ENCODE measurements around the gene DAD1. TPM values are rescaled to one million over a fixed set of nuclear protein-coding genes. Genes with fewer than 3 reads are reported as not detected.
"Not testable (repeated sequence)": the region's sequence is repeated elsewhere in the genome, so short reads cannot be mapped to it uniquely, and the experiment has no call there.

The DAD1 gene
- total RNA-seq, 2 donors from 2014 or later = 176 to 193 TPM

DNA sequence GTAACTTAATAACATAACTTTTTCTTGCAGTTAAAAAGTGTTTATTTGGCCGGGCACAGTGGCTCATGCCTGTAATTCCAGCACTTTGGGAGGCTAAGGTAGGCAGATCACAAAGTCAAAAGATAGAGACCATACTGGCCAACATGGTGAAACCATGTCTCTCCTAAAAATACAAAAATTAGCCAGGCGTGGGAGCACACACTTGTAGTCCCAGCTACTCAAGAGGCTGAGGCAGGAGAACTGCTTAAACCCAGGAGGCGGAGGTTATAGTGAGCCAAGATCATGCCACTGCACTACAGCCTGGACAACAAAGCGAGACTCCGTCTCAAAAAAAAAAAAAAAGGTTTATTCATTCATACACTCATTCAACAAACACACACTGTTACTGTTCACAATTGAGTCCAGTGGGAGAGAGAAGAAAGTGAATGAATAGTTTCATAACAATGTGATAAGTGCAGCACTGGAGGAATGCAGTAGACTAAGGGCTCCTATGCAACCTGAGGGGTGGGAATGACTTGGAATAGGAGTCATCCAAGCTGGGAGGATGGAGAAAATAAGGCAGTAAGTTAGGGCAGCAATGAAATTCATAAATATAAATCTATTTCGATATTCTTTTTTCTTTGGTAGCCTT lies 19.8 kb downstream of the DAD1 start:
- Histone ChIP-seq H3K9ac (ENCODE audit: extremely low read depth, low read length, poor library complexity, severe bottlenecking) (no peak overlapping the region), H3K27ac (ENCODE audit: low read depth, low read length) (no peak overlapping the region), H3K4me1 (ENCODE audit: control insufficient read depth, insufficient read depth, low read length) (no peaks in the 10 kb centered on the region), H3K4me3 (ENCODE audit: low read length) (no peak overlapping the region), H3K36me3 (ENCODE audit: control insufficient read depth, insufficient read depth, low read length) (peaks cover 89% of the 10 kb centered on the region), H3K9me3 (ENCODE audit: control insufficient read depth, low read length) (no peaks in the 10 kb centered on the region), H3K27me3 (ENCODE audit: control insufficient read depth, insufficient read depth, low read length, poor library complexity, severe bottlenecking) (no peaks in the 10 kb centered on the region)
- TF ChIP-seq, protein P1, sequence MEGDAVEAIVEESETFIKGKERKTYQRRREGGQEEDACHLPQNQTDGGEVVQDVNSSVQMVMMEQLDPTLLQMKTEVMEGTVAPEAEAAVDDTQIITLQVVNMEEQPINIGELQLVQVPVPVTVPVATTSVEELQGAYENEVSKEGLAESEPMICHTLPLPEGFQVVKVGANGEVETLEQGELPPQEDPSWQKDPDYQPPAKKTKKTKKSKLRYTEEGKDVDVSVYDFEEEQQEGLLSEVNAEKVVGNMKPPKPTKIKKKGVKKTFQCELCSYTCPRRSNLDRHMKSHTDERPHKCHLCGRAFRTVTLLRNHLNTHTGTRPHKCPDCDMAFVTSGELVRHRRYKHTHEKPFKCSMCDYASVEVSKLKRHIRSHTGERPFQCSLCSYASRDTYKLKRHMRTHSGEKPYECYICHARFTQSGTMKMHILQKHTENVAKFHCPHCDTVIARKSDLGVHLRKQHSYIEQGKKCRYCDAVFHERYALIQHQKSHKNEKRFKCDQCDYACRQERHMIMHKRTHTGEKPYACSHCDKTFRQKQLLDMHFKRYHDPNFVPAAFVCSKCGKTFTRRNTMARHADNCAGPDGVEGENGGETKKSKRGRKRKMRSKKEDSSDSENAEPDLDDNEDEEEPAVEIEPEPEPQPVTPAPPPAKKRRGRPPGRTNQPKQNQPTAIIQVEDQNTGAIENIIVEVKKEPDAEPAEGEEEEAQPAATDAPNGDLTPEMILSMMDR (conservative IDR thresholded peaks at IDR 0.05) = no peak
- H3K4me1 Mint-ChIP-seq = peaks cover 33% of the 10 kb centered on the region
- H3K9me3 Mint-ChIP-seq = no peaks in the 10 kb centered on the region
- 75 to 91% methylated on average over 1 to 6 of the region's 6 CpGs for whole genome bisulfite sequencing, 2 experiments (ENCODE audit: insufficient coverage in 1 of 2, insufficient read length in 1 of 2)
- no peak overlapping the region for H3K4me3 Mint-ChIP-seq
- no peaks in the 10 kb centered on the region for H3K27me3 Mint-ChIP-seq (ENCODE audit: insufficient read depth)
- H3K36me3 Mint-ChIP-seq (ENCODE audit: low read depth) = peaks cover 75% of the 10 kb centered on the region
- DNase-seq = no peak
- H3K27ac Mint-ChIP-seq = no peak overlapping the region

DNA sequence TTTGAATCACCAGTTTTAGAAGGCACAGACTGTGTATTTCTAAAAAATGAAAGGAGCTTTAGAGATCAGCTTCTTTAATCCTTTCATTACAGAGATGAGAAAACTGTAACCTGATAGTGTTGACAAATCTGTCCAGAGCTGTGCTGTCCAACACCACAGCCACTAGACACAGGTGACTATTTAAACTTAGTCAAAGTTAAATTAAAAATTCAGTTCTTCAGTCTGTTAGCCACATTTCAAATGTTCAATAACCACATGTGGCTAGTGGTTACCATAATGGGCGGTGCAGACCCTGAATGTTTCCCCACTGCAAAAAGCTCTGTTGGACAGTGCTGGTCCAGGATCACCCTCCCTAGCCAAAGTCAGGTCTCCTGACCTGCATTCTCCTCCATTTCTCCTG lies 21.6 kb downstream of the DAD1 start:
- H3K27me3 ChIP-seq (ENCODE audit: control insufficient read depth, insufficient read depth, low read length, poor library complexity, severe bottlenecking) = no peaks in the 10 kb centered on the region
- DNase-seq = no peak
- peaks cover 41% of the 10 kb centered on the region for H3K4me1 Mint-ChIP-seq
- no peak overlapping the region for H3K4me3 Mint-ChIP-seq
- 80 to 100% methylated on average over 1 of the region's 1 CpG for WGBS, 2 experiments (ENCODE audit: insufficient coverage in 1 of 2, insufficient read length in 1 of 2)
- H3K27ac ChIP-seq (ENCODE audit: low read depth, low read length) = no peak overlapping the region
- H3K36me3 ChIP-seq (ENCODE audit: control insufficient read depth, insufficient read depth, low read length) = peaks cover 89% of the 10 kb centered on the region
- TF ChIP-seq, protein P1 (conservative IDR thresholded peaks at IDR 0.05) = no peak
- no peaks in the 10 kb centered on the region for H3K9me3 ChIP-seq (ENCODE audit: control insufficient read depth, low read length)
- H3K9ac ChIP-seq (ENCODE audit: extremely low read depth, low read length, poor library complexity, severe bottlenecking) = no peak overlapping the region
- no peaks in the 10 kb centered on the region for H3K9me3 Mint-ChIP-seq
- H3K4me1 ChIP-seq (ENCODE audit: control insufficient read depth, insufficient read depth, low read length) = no peaks in the 10 kb centered on the region
- peaks cover 67% of the 10 kb centered on the region for H3K36me3 Mint-ChIP-seq (ENCODE audit: low read depth)
- no peak overlapping the region for H3K27ac Mint-ChIP-seq
- no peaks in the 10 kb centered on the region for H3K27me3 Mint-ChIP-seq (ENCODE audit: insufficient read depth)
- H3K4me3 ChIP-seq (ENCODE audit: low read length) = no peak overlapping the region

DNA sequence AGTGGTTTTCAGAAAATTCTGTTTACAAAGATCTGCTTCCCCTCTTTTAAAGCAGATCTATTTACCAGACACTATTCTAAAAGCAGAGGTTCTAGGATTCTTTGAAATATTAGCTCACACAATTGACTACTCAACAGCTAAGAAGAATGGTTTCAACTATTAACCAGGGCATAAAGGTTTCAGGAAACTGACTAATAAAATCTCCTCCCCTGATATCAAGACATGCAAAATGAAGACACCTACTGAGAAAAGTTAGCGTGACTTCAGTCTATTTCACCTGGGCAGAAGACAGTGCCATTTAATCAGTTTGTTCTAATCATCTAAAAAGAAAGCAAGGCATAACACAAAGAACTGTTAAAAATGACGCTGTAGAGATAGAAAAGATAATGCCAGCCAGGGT lies 22.2 kb downstream of the DAD1 start:
- peaks cover 43% of the 10 kb centered on the region for H3K4me1 Mint-ChIP-seq
- H3K4me1 ChIP-seq (ENCODE audit: control insufficient read depth, insufficient read depth, low read length) = no peaks in the 10 kb centered on the region

DNA sequence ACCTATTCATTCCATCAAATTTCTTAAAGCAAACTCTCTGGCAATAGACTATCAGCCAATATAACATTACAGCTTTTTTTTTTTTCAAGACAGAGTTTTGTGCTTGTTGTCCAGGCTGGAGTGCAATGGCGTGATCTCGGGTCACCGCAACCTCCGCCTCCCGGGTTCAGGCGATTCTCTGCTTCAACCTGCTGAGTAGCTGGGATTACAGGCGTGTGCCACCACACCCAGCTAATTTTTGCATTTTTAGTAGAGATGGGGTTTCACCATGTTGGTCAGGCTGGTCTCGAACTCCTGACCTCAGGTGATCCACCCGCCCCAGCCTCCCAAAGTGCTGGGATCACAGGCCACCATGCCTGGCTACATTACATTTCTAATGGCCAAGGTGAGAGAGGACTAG lies 22.8 kb downstream of the DAD1 start:
- H3K27ac Mint-ChIP-seq; H3K4me3 Mint-ChIP-seq; H3K9ac ChIP-seq (ENCODE audit: extremely low read depth, low read length, poor library complexity, severe bottlenecking); H3K4me3 ChIP-seq (ENCODE audit: low read length); H3K4me1 ChIP-seq (ENCODE audit: control insufficient read depth, insufficient read depth, low read length); H3K9me3 ChIP-seq (ENCODE audit: control insufficient read depth, low read length); H3K27ac ChIP-seq (ENCODE audit: low read depth, low read length); DNase-seq; H3K27me3 Mint-ChIP-seq (ENCODE audit: insufficient read depth); H3K9me3 Mint-ChIP-seq; H3K27me3 ChIP-seq (ENCODE audit: control insufficient read depth, insufficient read depth, low read length, poor library complexity, severe bottlenecking): not testable (repeated sequence)
- 94 to 100% methylated on average over 5 to 9 of the region's 9 CpGs for WGBS, 2 experiments (ENCODE audit: insufficient coverage in 1 of 2, insufficient read length in 1 of 2)
- H3K36me3 ChIP-seq (ENCODE audit: control insufficient read depth, insufficient read depth, low read length) = peaks cover 80% of the 10 kb centered on the region
- H3K4me1 Mint-ChIP-seq = peaks cover 49% of the 10 kb centered on the region
- peaks cover 61% of the 10 kb centered on the region for H3K36me3 Mint-ChIP-seq (ENCODE audit: low read depth)

More for the DNA sequence above, 22.2 kb downstream of the DAD1 start:
- H3K9me3 ChIP-seq (ENCODE audit: control insufficient read depth, low read length) = no peaks in the 10 kb centered on the region
- WGBS, 2 experiments (ENCODE audit: insufficient coverage in 1 of 2, insufficient read length in 1 of 2) = 94 to 98% methylated on average over 2 of the region's 2 CpGs
- Mint-ChIP-seq H3K27ac (no peak overlapping the region), H3K4me3 (no peak overlapping the region), H3K36me3 (ENCODE audit: low read depth) (peaks cover 63% of the 10 kb centered on the region), H3K27me3 (ENCODE audit: insufficient read depth) (no peaks in the 10 kb centered on the region), H3K9me3 (no peaks in the 10 kb centered on the region)
- no peak overlapping the region for H3K4me3 ChIP-seq (ENCODE audit: low read length)
- H3K9ac ChIP-seq (ENCODE audit: extremely low read depth, low read length, poor library complexity, severe bottlenecking) = no peak overlapping the region
- peaks cover 83% of the 10 kb centered on the region for H3K36me3 ChIP-seq (ENCODE audit: control insufficient read depth, insufficient read depth, low read length)
- H3K27me3 ChIP-seq (ENCODE audit: control insufficient read depth, insufficient read depth, low read length, poor library complexity, severe bottlenecking) = no peaks in the 10 kb centered on the region
- H3K27ac ChIP-seq (ENCODE audit: low read depth, low read length) = no peak overlapping the region
- TF ChIP-seq, protein P1 (conservative IDR thresholded peaks at IDR 0.05) = no peak
- DNase-seq = no peak

All from endodermal cell (in vitro differentiated cells).